ENCODE measurements around the gene DMD.

Gene DMD

DNA sequence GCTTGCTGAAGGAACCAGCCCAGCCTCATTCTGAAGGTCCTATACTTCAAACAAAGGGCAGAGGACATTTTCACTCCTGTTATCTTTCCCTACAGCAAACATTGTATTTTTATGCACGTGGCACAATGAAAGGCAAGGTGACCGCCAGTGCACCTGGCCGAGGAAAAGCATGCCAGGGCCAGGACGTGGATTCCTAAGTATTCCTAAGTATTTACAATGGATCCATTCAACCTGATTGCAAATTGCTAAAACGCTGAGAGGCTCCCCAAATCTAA lies 2011.6 kb downstream of the DMD start:
- in situ Hi-C loops (cut with HindIII; ENCODE audit: low pct_ligation_motif_present, low sequenced_read_pairs): no loop called here
- Histone ChIP-seq H3K36me3 (replicated peaks) (no peaks in the 10 kb centered on the region), H3K27ac (no peak overlapping the region), H3K27me3 (replicated peaks) (no peaks in the 10 kb centered on the region), H3K4me3 (ENCODE audit: low read depth, low read length) (no peak overlapping the region)
- DNase-seq: no peak
- TF ChIP-seq, protein P1, sequence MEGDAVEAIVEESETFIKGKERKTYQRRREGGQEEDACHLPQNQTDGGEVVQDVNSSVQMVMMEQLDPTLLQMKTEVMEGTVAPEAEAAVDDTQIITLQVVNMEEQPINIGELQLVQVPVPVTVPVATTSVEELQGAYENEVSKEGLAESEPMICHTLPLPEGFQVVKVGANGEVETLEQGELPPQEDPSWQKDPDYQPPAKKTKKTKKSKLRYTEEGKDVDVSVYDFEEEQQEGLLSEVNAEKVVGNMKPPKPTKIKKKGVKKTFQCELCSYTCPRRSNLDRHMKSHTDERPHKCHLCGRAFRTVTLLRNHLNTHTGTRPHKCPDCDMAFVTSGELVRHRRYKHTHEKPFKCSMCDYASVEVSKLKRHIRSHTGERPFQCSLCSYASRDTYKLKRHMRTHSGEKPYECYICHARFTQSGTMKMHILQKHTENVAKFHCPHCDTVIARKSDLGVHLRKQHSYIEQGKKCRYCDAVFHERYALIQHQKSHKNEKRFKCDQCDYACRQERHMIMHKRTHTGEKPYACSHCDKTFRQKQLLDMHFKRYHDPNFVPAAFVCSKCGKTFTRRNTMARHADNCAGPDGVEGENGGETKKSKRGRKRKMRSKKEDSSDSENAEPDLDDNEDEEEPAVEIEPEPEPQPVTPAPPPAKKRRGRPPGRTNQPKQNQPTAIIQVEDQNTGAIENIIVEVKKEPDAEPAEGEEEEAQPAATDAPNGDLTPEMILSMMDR (IDR thresholded peaks at IDR 0.05; ENCODE audit: low read depth, low read length, missing control alignments): no peak

DNA sequence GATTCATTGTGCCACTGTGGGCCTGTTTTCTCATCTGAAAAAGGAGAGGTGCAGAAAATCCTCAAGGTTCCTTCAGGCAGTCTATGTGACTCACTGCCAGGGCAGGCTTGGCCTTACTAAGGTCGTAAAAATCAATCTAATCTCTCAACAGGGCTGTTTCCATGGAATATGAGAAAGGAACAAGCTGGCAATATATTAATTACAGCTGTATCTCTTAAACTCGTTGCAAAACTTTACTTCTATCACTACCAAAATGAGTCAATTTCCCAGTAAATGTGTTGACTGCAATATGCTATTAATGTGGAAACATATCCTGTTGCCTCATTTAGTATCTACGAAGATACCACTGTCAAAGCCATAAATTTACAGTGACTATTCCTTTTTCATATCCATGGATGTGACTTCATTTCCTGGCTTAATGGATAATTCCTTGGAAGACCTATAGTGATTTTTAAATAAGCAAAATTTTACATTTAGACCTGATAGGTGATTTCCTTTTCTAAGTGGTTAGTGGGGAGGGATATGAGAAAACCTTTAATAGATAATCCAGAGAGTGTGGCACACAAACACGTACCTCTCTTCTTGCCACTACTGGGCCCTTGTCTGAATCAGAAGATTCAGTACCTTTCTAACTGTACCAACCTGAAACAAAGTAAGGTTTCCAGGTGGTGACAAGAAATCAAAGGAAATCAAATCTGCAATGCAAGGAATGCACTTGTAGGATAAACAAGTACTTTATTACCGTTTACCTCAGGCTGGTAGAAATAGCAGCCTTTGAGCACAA lies 2012.1 kb downstream of the DMD start:
- H3K27ac ChIP-seq: no peak overlapping the region

GRCh38 chrX:31190221-31190975 lies 2021.0 kb downstream of the DMD start:
- Histone ChIP-seq H3K4me3 (ENCODE audit: low read depth, low read length) (no peak overlapping the region), H3K27ac (no peak overlapping the region), H3K36me3 (replicated peaks) (no peaks in the 10 kb centered on the region), H3K27me3 (replicated peaks) (no peaks in the 10 kb centered on the region)
- TF ChIP-seq, protein P1 (IDR thresholded peaks at IDR 0.05; ENCODE audit: low read depth, low read length, missing control alignments): no peak
- DNase-seq: no peak
- in situ Hi-C loops (cut with HindIII; ENCODE audit: low pct_ligation_motif_present, low sequenced_read_pairs): no loop called here

More for the DNA sequence above, 2012.1 kb downstream of the DMD start:
- Histone ChIP-seq H3K4me3 (ENCODE audit: low read depth, low read length) (no peak overlapping the region), H3K36me3 (replicated peaks) (no peaks in the 10 kb centered on the region), H3K27me3 (replicated peaks) (no peaks in the 10 kb centered on the region)
- no peak for DNase-seq
- TF ChIP-seq, protein P1 (IDR thresholded peaks at IDR 0.05; ENCODE audit: low read depth, low read length, missing control alignments): no peak
- in situ Hi-C loops (cut with HindIII; ENCODE audit: low pct_ligation_motif_present, low sequenced_read_pairs): no loop called here

GRCh38 chrX:31186693-31187338 lies 2024.5 kb downstream of the DMD start:
- in situ Hi-C loops (cut with HindIII; ENCODE audit: low pct_ligation_motif_present, low sequenced_read_pairs): no loop called here
- TF ChIP-seq, protein P1 (IDR thresholded peaks at IDR 0.05; ENCODE audit: low read depth, low read length, missing control alignments): no peak
- H3K27me3 ChIP-seq (replicated peaks): no peaks in the 10 kb centered on the region
- H3K4me3 ChIP-seq (ENCODE audit: low read depth, low read length): no peak overlapping the region
- no peaks in the 10 kb centered on the region for H3K36me3 ChIP-seq (replicated peaks)
- no peak for DNase-seq
- no peak overlapping the region for H3K27ac ChIP-seq

GRCh38 chrX:31185884-31186283 lies 2025.5 kb downstream of the DMD start:
- DNase-seq: no peak
- Histone ChIP-seq H3K27ac (no peak overlapping the region), H3K4me3 (ENCODE audit: low read depth, low read length) (no peak overlapping the region), H3K27me3 (replicated peaks) (no peaks in the 10 kb centered on the region), H3K36me3 (replicated peaks) (no peaks in the 10 kb centered on the region)
- TF ChIP-seq, protein P1 (IDR thresholded peaks at IDR 0.05; ENCODE audit: low read depth, low read length, missing control alignments): no peak
- in situ Hi-C loops (cut with HindIII; ENCODE audit: low pct_ligation_motif_present, low sequenced_read_pairs): no loop called here

Measured in brain microvascular endothelial cell (primary cell).